H1 (cell line): ENCODE results near the gene ZNF226. TPM values are rescaled to one million over a fixed set of nuclear protein-coding genes. Genes with fewer than 3 reads are reported as not detected.
"Not testable (repeated sequence)": the region's sequence is repeated elsewhere in the genome, so short reads cannot be mapped to it uniquely, and the experiment has no call there.

Source experiments
- CTCF ChIA-PET: fragments of 300-600 bp; sonication (Branson Sonifier 250); formaldehyde crosslinking; loops from one replicate; lab custom pipeline; 2021; ENCODE audit not compliant: partially characterized antibody; lab: Charles Lee
- POLR2A ChIA-PET: fragments of 300-600 bp; sonication (Branson Sonifier 250); formaldehyde crosslinking; loops from one replicate; lab custom pipeline; 2021; ENCODE audit warnings: inconsistent platforms; ENCODE audit not compliant: partially characterized antibody; lab: Charles Lee
- DNase-seq, 2 experiments: peaks; one replicate each; pipeline versions ENCODE4 v3.0.0 to v3.0.0-alpha.2; 2010 to 2022; ENCODE audit warnings: low spot score in 2 of 2, low read depth in 1 of 2, mixed read lengths in 1 of 2
- FAIRE-seq: peaks from 2 replicates; lab custom pipeline; 2011; peaks lifted over from hg19 to GRCh38; lab: Jason Lieb, UNC
- H2AFZ ChIP-seq: 2 replicates; pipeline ENCODE4 v1.8.1; 2012; ENCODE audit warnings: low read length, inconsistent platforms
- H2AK5ac ChIP-seq: 2 replicates; pipeline ENCODE4 v1.6.1; 2013; ENCODE audit warnings: low read depth, low read length
- H2BK120ac ChIP-seq: replicated peaks from 2 replicates; pipeline ENCODE3; 2013; ENCODE audit warnings: low read depth, low read length, inconsistent platforms
- H2BK12ac ChIP-seq: 2 replicates; pipeline ENCODE4 v1.6.1; 2013; ENCODE audit warnings: low read depth, low read length
- H2BK15ac ChIP-seq: 2 replicates; pipeline ENCODE4 v1.6.1; 2013; ENCODE audit warnings: low read length
- H2BK20ac ChIP-seq: 2 replicates; pipeline ENCODE4 v1.6.1; 2013; ENCODE audit warnings: low read length
- H2BK5ac ChIP-seq: 2 replicates; pipeline ENCODE4 v1.6.1; 2013; ENCODE audit warnings: low read depth, low read length
- H3K14ac ChIP-seq: 2 replicates; pipeline ENCODE4 v1.6.1; 2013; ENCODE audit warnings: inconsistent platforms; ENCODE audit not compliant: insufficient read length
- H3K18ac ChIP-seq: 2 replicates; pipeline ENCODE4 v1.6.1; 2013; ENCODE audit warnings: low read length; ENCODE audit errors: extremely low read depth
- H3K23ac ChIP-seq: 2 replicates; pipeline ENCODE4 v1.6.1; 2013; ENCODE audit warnings: inconsistent platforms; ENCODE audit not compliant: insufficient read length
- H3K23me2 ChIP-seq: 2 replicates; pipeline ENCODE4 v1.6.1; 2013; ENCODE audit warnings: low read depth, low read length
- H3K27ac ChIP-seq: 2 replicates; pipeline ENCODE4 v1.6.1; 2011; ENCODE audit warnings: low read depth, low read length, inconsistent platforms
- H3K27me3 ChIP-seq, 4 experiments: replicated peaks in 1 of 4; 1 replicate in 1 of 4; 2 replicates in 3 of 4; pipeline versions ENCODE4 v1.6.1 to v1.8.1; 2011 to 2013; ENCODE audit warnings: low read length in 3 of 4, mild to moderate bottlenecking in 3 of 4, inconsistent platforms in 2 of 4, mixed read lengths in 2 of 4, moderate library complexity in 1 of 4; ENCODE audit not compliant: control insufficient read depth in 3 of 4, insufficient read depth in 3 of 4; ENCODE audit errors: extremely low read depth in 1 of 4
- H3K36me3 ChIP-seq, 4 experiments: 2 replicates each; pipeline versions ENCODE4 v1.6.1 to v1.8.1; 2011 to 2013; ENCODE audit warnings: mild to moderate bottlenecking in 4 of 4, low read length in 3 of 4, moderate library complexity in 2 of 4, control low read depth in 1 of 4, inconsistent platforms in 1 of 4; ENCODE audit not compliant: insufficient read depth in 4 of 4, control insufficient read depth in 2 of 4
- H3K4ac ChIP-seq: replicated peaks from 2 replicates; pipeline ENCODE3; 2013; ENCODE audit warnings: low read length, low read depth, mixed read lengths, inconsistent platforms; ENCODE audit not compliant: insufficient read length
- H3K4me1 ChIP-seq, 4 experiments: replicated peaks in 1 of 4; 1 replicate in 1 of 4; 2 replicates in 3 of 4; pipeline versions ENCODE4 v1.6.1 to v1.8.1; 2011 to 2013; ENCODE audit warnings: low read length in 3 of 4, inconsistent platforms in 2 of 4, mixed read lengths in 1 of 4; ENCODE audit not compliant: insufficient read depth in 4 of 4, control insufficient read depth in 3 of 4
- H3K4me2 ChIP-seq, 2 experiments: 2 replicates each; pipeline versions ENCODE4 v1.6.1 to v1.8.1; 2011 to 2013; ENCODE audit warnings: low read depth in 2 of 2, low read length in 2 of 2, control low read depth in 1 of 2, inconsistent platforms in 1 of 2, mild to moderate bottlenecking in 1 of 2; ENCODE audit not compliant: insufficient read depth in 1 of 2
- H3K4me3 ChIP-seq, 4 experiments: fragments of 200-600, 300-600 bp in 1 of 4; sonication (generic), shearing (Covaris generic), sonication (Bioruptor Twin) in 1 of 4; 2 replicates each; pipeline versions ENCODE4 v1.5.1 to v1.8.1; 2011 to 2016; ENCODE audit warnings: low read length in 4 of 4, low read depth in 3 of 4, control low read depth in 2 of 4, inconsistent platforms in 2 of 4, mild to moderate bottlenecking in 2 of 4, mixed read lengths in 1 of 4, moderate library complexity in 1 of 4; ENCODE audit not compliant: insufficient read depth in 2 of 4; ENCODE audit errors: extremely low read depth in 1 of 4
- H3K56ac ChIP-seq: replicated peaks from 2 replicates; pipeline ENCODE3; 2013; ENCODE audit warnings: low read depth, mild to moderate bottlenecking, mixed read lengths, low read length, inconsistent platforms; ENCODE audit not compliant: insufficient read length
- H3K79me1 ChIP-seq: 2 replicates; pipeline ENCODE4 v1.6.1; 2013; ENCODE audit warnings: low read depth, low read length, control low read depth
- H3K79me2 ChIP-seq, 2 experiments: 2 replicates each; pipeline versions ENCODE4 v1.6.1 to v1.8.1; 2012 to 2013; ENCODE audit warnings: low read length in 2 of 2, mild to moderate bottlenecking in 2 of 2, inconsistent platforms in 1 of 2; ENCODE audit not compliant: insufficient read depth in 2 of 2, control insufficient read depth in 1 of 2
- H3K9ac ChIP-seq, 4 experiments: replicated peaks in 1 of 4; 1 replicate in 1 of 4; 2 replicates in 3 of 4; pipeline versions ENCODE4 v1.6.1 to v1.8.1; 2011 to 2013; ENCODE audit warnings: low read depth in 3 of 4, low read length in 3 of 4, control low read depth in 2 of 4, mild to moderate bottlenecking in 2 of 4, moderate library complexity in 2 of 4, inconsistent platforms in 1 of 4; ENCODE audit errors: extremely low read depth in 1 of 4
- H3K9me3 ChIP-seq, 2 experiments: 2 replicates each; pipeline versions ENCODE4 v1.6.1 to v1.8.1; 2012 to 2013; ENCODE audit warnings: mild to moderate bottlenecking in 2 of 2, moderate library complexity in 2 of 2, control low read depth in 1 of 2, inconsistent platforms in 1 of 2, low read depth in 1 of 2, low read length in 1 of 2, mixed read lengths in 1 of 2; ENCODE audit not compliant: insufficient read depth in 2 of 2
- H4K20me1 ChIP-seq, 2 experiments: replicated peaks in 1 of 2; 2 replicates each; pipeline versions ENCODE3 to v1.8.1; 2011 to 2013; ENCODE audit warnings: inconsistent platforms in 2 of 2, low read length in 2 of 2, mild to moderate bottlenecking in 1 of 2; ENCODE audit not compliant: insufficient read depth in 2 of 2, control insufficient read depth in 1 of 2
- H4K5ac ChIP-seq: 2 replicates; pipeline ENCODE4 v1.6.1; 2013; ENCODE audit warnings: low read length, low read depth, mixed read lengths, inconsistent platforms; ENCODE audit not compliant: insufficient read length
- H4K8ac ChIP-seq: 2 replicates; pipeline ENCODE4 v1.8.0; 2013; ENCODE audit warnings: mild to moderate bottlenecking, moderate library complexity, low read length, inconsistent platforms; ENCODE audit not compliant: insufficient read depth; ENCODE audit errors: extremely low read depth
- H4K91ac ChIP-seq: replicated peaks from 2 replicates; pipeline ENCODE3; 2013; ENCODE audit warnings: low read length, mixed read lengths, inconsistent platforms; ENCODE audit not compliant: insufficient read length
- WGBS, 2 experiments: shearing (Covaris generic) in 1 of 2; methylation state at CpG; one replicate each; pipeline versions ENCODE4 v1.1.6 to v1.1.7; 2013 to 2015; ENCODE audit warnings: low lambda C conversion rate in 2 of 2, mixed read lengths in 2 of 2, inconsistent platforms in 1 of 2, low coverage in 1 of 2, missing lambda C conversion rate in 1 of 2; ENCODE audit not compliant: insufficient replicate concordance in 2 of 2, insufficient coverage in 1 of 2, insufficient read length in 1 of 2; ENCODE audit errors: extremely low coverage in 1 of 2, missing lambda C conversion rate in 1 of 2; 5-methylcytosine and 5-hydroxymethylcytosine counted together
- polyA plus RNA-seq, 7 experiments: library from polyadenylated mRNA; depleted of rRNA in 3 of 7; stranded (reverse) in 5 of 7; unstranded in 2 of 7; fragments of >200 nt in 5 of 7; fragments of 200-250 nt in 2 of 7; gene quantifications; 1 replicate in 5 of 7; 2 replicates in 1 of 7; 4 replicates in 1 of 7; pipeline versions ENCODE4 v1.2.1 to v1.2.3, GENCODE V29; 2011 to 2013; ENCODE audit warnings: missing spikeins in 2 of 7, mixed read lengths in 2 of 7
- total RNA-seq: library from RNA; stranded (reverse); fragmentation: NEBNext Ultra II Directional; extraction: Animal tissue kit (Norgen Biotek cat#: 25700); gene quantifications from 2 replicates; pipeline ENCODE4 v1.2.1, GENCODE V29; 2021

Gene ZNF226
- total and polyA plus RNA-seq, 2 of the 8 experiments (the other 6 are each of a cell fraction or from before 2014, with no cell fraction given): 4.1 to 18.3 TPM

- H3K23ac ChIP-seq, CTCF ChIA-PET, H2BK5ac ChIP-seq, H2AFZ ChIP-seq, H3K79me2 ChIP-seq, H4K91ac ChIP-seq, H3K9ac ChIP-seq, H2BK20ac ChIP-seq, H2BK120ac ChIP-seq, H3K79me1 ChIP-seq, POLR2A ChIA-PET, H3K36me3 ChIP-seq, H3K4me2 ChIP-seq, H3K23me2 ChIP-seq, H3K4me1 ChIP-seq, H4K8ac ChIP-seq, H3K56ac ChIP-seq, H3K27ac ChIP-seq, H3K18ac ChIP-seq, H3K14ac ChIP-seq, H3K4me3 ChIP-seq, H4K20me1 ChIP-seq, H3K4ac ChIP-seq, H2BK15ac ChIP-seq, H3K27me3 ChIP-seq, FAIRE-seq, DNase-seq, H2BK12ac ChIP-seq, H2AK5ac ChIP-seq, H4K5ac ChIP-seq: not testable (repeated sequence)
- WGBS, 2 experiments: 95% methylated on average over 8 of the region's 31 CpGs; no CpG with 5 or more reads in 1 of the 2 experiments
- peaks cover 20% of the 10 kb centered on the region in 2 experiments for H3K9me3 ChIP-seq
These were observed 39.0 kb downstream of the ZNF226 start for GRCh38 chr19:44203877-44204276.
